LNCAP (cell line): ENCODE results near the gene KCTD17.

Experiments
- TF ChIP-seq, protein P1 (sequence below): fragments of 450-650 bp; IDR thresholded peaks from 2 replicates; pipeline ENCODE4 v1.5.1; 2017; ENCODE audit warnings: mild to moderate bottlenecking

The KCTD17 gene

DNA sequence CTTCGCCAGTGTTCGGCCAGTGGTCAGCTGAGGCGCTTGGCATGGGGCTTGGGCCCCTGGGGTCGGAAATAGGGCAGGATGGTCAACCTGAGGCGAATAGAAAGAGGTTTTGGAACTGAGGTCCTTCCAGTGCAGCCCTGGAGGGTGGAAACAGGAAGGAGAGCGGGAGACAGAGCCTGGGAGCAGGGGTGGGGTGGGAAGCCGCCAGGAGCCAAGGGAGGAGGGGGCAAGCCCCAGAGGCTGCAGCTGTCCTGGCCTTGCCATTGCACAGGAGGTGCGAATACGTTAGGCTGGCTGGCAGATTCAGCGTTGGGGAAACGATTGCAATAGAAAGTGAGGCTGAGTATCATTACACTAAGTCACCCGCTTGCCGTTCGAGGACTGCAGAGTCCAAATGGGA, 13.9 kb upstream of the KCTD17 start:
- TF ChIP-seq, protein P1, sequence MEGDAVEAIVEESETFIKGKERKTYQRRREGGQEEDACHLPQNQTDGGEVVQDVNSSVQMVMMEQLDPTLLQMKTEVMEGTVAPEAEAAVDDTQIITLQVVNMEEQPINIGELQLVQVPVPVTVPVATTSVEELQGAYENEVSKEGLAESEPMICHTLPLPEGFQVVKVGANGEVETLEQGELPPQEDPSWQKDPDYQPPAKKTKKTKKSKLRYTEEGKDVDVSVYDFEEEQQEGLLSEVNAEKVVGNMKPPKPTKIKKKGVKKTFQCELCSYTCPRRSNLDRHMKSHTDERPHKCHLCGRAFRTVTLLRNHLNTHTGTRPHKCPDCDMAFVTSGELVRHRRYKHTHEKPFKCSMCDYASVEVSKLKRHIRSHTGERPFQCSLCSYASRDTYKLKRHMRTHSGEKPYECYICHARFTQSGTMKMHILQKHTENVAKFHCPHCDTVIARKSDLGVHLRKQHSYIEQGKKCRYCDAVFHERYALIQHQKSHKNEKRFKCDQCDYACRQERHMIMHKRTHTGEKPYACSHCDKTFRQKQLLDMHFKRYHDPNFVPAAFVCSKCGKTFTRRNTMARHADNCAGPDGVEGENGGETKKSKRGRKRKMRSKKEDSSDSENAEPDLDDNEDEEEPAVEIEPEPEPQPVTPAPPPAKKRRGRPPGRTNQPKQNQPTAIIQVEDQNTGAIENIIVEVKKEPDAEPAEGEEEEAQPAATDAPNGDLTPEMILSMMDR, result no peak

DNA sequence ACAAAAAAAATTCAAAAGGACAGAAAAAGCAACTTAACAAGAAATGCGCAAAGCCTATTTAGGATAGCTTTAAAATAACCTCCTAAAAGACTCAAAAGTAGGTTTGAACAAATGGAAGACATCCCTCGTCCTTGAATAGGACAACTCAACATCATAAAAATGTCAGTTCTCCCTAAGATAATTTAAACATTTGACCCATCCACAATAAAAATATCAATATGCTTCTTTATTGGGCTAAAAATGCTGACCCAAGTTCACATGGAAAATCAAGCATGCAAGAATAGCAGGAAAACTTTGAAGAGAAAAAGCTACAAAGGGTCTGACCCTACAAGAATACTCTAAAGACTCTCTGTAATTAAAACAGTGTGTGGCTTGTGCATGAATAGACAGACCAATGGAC, 12.1 kb upstream of the KCTD17 start:
- TF ChIP-seq, protein P1, result no peak

DNA sequence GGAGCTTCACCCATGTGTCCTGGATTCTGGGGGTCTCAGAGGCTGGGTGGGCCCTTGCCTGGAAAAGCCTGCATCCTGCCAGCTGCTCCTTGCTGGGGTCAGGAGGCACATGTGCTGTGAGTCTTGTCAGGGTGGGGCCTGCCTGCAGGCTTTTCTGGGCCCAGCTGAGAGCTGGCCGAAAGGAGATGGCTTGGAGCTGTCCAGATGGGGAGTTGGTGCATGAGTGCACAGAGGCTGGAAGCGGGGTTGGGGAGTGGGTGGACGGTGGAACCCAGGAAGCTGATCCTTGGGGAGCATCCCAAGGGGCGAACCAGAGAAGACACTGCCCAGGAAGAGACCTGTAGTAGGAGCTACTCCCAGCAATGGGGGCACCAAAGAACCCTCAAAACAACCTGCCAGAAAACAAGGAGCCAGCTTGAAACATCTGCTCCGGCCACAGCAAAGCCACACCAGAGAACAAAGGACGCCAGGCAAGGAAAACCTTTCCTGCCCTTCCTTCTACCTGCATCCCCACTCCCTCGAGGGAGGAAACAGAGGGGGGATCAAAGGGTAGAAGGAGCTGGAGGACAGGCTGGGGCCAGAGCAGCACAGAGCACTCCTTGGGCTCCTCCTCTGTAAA, 8.2 kb upstream of the KCTD17 start:
- TF ChIP-seq, protein P1, result no peak

DNA sequence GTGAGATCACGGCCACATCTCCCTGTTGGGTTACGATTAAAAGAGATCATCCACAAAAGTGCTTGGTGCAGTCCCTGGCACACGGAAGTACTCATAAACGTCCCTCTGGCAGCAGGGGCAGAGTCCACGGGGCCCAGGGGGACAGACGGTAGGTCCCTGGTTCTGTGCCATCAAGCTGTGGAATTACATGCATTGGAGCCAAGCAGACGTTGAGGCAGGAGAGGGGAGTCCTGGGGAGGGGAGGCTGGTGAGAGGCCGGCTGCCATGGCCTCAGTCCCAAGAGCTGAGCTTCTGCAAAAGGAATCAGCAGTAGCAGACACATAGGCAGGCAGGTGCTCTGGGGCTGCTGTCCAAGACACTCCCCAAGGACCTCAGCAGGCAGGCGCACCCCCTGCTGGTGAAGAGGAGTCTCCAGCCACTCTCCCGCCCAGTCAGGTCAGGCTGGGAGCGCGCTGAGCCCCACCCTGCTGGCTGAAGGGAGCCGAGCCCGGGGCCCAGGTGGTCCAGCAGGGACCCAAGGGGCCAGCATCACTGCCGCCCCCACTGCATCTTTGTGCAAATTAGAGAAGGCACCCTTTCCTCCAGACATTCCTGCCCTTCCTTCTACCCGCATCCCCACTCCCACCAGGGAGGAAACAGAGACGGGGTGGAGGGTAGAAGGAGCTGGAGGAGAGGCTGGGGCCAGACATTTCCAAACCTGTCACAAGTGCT, 7.6 kb upstream of the KCTD17 start:
- TF ChIP-seq, protein P1, result peak; percentile 89

DNA sequence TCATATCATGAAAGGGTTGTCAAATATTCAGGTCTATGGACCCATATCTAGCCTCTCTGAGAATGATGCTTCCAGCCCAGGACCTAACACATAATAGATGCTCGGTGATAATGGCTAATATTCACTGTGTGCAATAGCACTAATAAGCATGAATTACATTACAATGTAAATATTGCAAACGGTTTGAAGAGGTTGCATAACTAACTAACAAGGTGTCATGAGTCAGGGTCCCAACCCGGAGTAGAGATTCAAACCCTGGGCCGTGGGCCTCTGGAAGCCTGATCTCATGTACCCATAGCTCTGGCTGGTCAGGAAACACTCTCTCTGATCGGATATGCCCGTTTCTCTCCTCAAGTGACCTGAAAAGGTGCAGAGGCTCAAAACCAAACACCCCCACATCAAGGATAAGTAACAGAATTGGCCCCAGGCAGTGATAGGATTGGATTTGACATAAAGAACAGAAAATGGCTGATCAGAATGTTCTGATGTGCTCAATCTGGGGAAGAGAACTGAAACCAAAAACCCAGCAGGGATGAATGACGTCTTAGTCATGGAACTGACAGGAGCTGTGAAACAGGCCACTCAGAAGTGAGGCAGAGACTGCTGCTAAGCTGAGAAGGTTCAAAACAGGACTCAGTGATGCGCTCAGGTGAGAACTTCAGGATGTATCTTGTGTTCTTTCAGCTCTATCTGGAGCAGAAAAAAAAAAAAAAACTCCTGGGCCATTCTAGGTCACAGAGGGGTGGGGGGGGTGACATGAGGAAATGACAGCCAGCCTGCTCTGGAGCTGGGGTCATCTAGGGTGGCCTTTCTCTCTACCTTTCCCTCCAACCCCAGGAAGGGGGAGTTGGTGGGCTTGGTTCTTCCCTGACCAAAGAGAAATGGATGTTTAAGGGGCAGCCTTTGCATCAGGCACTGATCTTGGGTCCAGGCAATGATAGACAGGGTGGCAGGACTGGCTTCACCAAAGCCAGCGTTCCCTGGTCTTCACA, 6.6 kb upstream of the KCTD17 start:
- TF ChIP-seq, protein P1, result no peak

DNA sequence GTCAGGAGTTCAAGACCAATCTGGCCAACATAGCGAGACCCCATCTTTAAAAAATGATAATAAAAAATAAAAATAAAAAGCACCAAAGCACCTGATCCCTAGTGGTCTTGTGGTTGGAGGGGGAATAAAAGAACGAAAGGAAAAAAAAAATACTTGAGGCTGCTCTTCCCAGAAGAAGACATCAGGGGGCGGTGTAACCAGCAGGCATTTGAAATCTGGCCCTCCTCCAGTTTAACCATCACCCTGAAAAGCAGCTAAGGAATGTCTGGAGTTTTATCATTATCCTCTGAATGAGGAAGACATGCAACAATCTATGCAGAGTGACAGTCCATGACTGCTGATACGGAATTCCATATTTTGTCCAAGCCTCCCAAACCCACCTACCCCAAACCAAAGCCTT, 5.6 kb upstream of the KCTD17 start:
- TF ChIP-seq, protein P1, result peak; percentile 70

DNA sequence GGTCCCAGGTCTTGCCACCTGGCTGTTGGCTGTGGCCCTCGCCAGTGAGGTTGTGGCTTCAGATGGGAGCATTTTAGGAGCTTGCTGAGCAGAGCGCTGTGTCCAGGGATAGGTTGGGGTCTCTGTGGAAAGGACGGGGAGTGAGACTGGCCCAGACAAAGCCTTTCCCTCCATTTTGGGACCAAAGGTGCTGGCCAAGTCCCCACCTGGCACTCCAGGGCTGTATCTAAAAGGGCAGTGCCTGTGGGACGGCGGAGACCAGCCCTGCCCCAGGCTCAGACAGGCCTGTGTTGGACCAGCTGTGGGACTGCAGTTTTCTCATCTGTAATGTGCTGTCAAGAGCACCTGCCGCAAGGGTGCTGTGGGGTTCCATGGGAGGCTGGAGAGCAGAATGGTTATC, 5.0 kb upstream of the KCTD17 start:
- TF ChIP-seq, protein P1, result no peak
